ENCODE data around the gene COP1. TPM values are rescaled to one million over a fixed set of nuclear protein-coding genes. Genes with fewer than 3 reads are reported as not detected.

COP1 gene
- total and polyA plus RNA-seq, 2 of the 13 experiments (the other 11 are each of a cell fraction or from before 2014, with no cell fraction given) = 20.5 to 51.3 TPM

- peaks cover 10% of the 10 kb centered on the region for H3K79me2 ChIP-seq (ENCODE audit: insufficient read depth, low read length)
Observed at GRCh38 chr1:176167210-176167609, 39.9 kb downstream of the COP1 start.

GRCh38 chr1:176165573-176165972 lies 41.5 kb downstream of the COP1 start:
- DNase-seq (ENCODE audit: low spot score) (no peak), FAIRE-seq (no peak), ATAC-seq (no peak)
- peaks cover 10% of the 10 kb centered on the region for H3K79me2 ChIP-seq (ENCODE audit: insufficient read depth, low read length)
- peaks cover 15% of the 10 kb centered on the region for H3K4me1 ChIP-seq (ENCODE audit: insufficient read depth, low read length)
- peaks cover 1 to 9% of the 10 kb centered on the region in 2 experiments; a peak in 4 of 5 replicates for H3K36me3 ChIP-seq (replicated peaks in 1 of 2; ENCODE audit: control insufficient read depth in 1 of 2, insufficient read depth in 2 of 2, low read length in 2 of 2)
- H3K9ac ChIP-seq (ENCODE audit: insufficient read depth, low read depth, low read length) = no peak overlapping the region
- H3K4me3 ChIP-seq (replicated peaks in 1 of 3; ENCODE audit: insufficient read depth in 1 of 3, low read depth in 2 of 3, low read length in 3 of 3) = no peak overlapping the region
- H3K9me3 ChIP-seq (ENCODE audit: low read length) = no peaks in the 10 kb centered on the region
- no peaks in the 10 kb centered on the region for H3K27me3 ChIP-seq (ENCODE audit: control insufficient read depth in 1 of 2, insufficient read depth in 2 of 2, low read length in 2 of 2)
- no peak overlapping the region for H3K4me2 ChIP-seq (ENCODE audit: low read depth, low read length)
- intact Hi-C loops (cut with micrococcal nuclease; ENCODE audit: unreplicated experiment) = no loop called here
- no peak overlapping the region for H2AFZ ChIP-seq (ENCODE audit: low read length)
- CTCF ChIA-PET (ENCODE audit: low intra/inter-chr PET ratio, low total read pairs) = no interaction called here
- POLR2A ChIA-PET = no interaction called here
- no peaks in the 10 kb centered on the region for H4K20me1 ChIP-seq (ENCODE audit: insufficient read depth, low read length)
- in situ Hi-C loops (cut with HindIII; ENCODE audit: extremely low pct_ligation_motif_present, low pct_unique_long_range_greater_than_20kb) = no loop called here
- BruUV-seq (replicated peaks) = no TSS peak
- WGBS (ENCODE audit: low lambda C conversion rate) = 91% methylated on average over 2 of the region's 2 CpGs
- no peak overlapping the region for H3K27ac ChIP-seq (ENCODE audit: extremely low read length, insufficient read depth, low read length)
- no peak for TF ChIP-seq TBX3 (IDR thresholded peaks at IDR 0.05; ENCODE audit: borderline replicate concordance)
- TF ChIP-seq KMT2B (CRISPR knock-in tag; IDR thresholded peaks at IDR 0.05) = no peak
- no peak for TF ChIP-seq ZSCAN12 (CRISPR knock-in tag; IDR thresholded peaks at IDR 0.05)
- 0 out of 2 replicates have a peak, but pooled peaks have one; percentile 41 for TF ChIP-seq ZNF441 (CRISPR knock-in tag; IDR thresholded peaks at IDR 0.05; ENCODE audit: borderline replicate concordance)

More at GRCh38 chr1:176167210-176167609, 39.9 kb downstream of the COP1 start:
- H3K4me3 ChIP-seq (replicated peaks in 1 of 3; ENCODE audit: insufficient read depth in 1 of 3, low read depth in 2 of 3, low read length in 3 of 3) = no peak overlapping the region
- H3K9ac ChIP-seq (ENCODE audit: insufficient read depth, low read depth, low read length) = no peak overlapping the region
- 0 out of 2 replicates have a peak, but pooled peaks cover 8% of the 10 kb centered on the region for H3K4me1 ChIP-seq (ENCODE audit: insufficient read depth, low read length)
- TF ChIP-seq ZKSCAN1 (IDR thresholded peaks at IDR 0.05; ENCODE audit: low read length) = peak; percentile 60; the same call in 1 of the 2 replicates
- no peak for TF ChIP-seq DMTF1 (CRISPR knock-in tag; IDR thresholded peaks at IDR 0.05)
- no peak for TF ChIP-seq SMARCC2 (IDR thresholded peaks at IDR 0.05)
- TF ChIP-seq TAF1 (CRISPR knock-in tag; IDR thresholded peaks at IDR 0.05) = no peak
- peak; percentile 80 for TF ChIP-seq ZNF24 (IDR thresholded peaks at IDR 0.05)
- FAIRE-seq = no peak
- no peak for DNase-seq (ENCODE audit: low spot score)
- CTCF ChIA-PET (ENCODE audit: low intra/inter-chr PET ratio, low total read pairs) = no interaction called here
- no peaks in the 10 kb centered on the region for H4K20me1 ChIP-seq (ENCODE audit: insufficient read depth, low read length)
- peaks cover 2 to 15% of the 10 kb centered on the region in 2 experiments for H3K36me3 ChIP-seq (replicated peaks in 1 of 2; ENCODE audit: control insufficient read depth in 1 of 2, insufficient read depth in 2 of 2, low read length in 2 of 2)
- intact Hi-C loops (cut with micrococcal nuclease; ENCODE audit: unreplicated experiment) = no loop called here
- H3K9me3 ChIP-seq (ENCODE audit: low read length) = no peaks in the 10 kb centered on the region
- whole genome bisulfite sequencing (ENCODE audit: low lambda C conversion rate) = 96% methylated on average over 4 of the region's 4 CpGs
- H3K27ac ChIP-seq (ENCODE audit: extremely low read length, insufficient read depth, low read length) = no peak overlapping the region
- no peak overlapping the region for H3K4me2 ChIP-seq (ENCODE audit: low read depth, low read length)
- no peak overlapping the region for H2AFZ ChIP-seq (ENCODE audit: low read length)
- POLR2A ChIA-PET = no interaction called here
- BruUV-seq (replicated peaks) = no TSS peak
- ATAC-seq = no peak
- in situ Hi-C loops (cut with HindIII; ENCODE audit: extremely low pct_ligation_motif_present, low pct_unique_long_range_greater_than_20kb) = no loop called here
- no peaks in the 10 kb centered on the region for H3K27me3 ChIP-seq (ENCODE audit: control insufficient read depth in 1 of 2, insufficient read depth in 2 of 2, low read length in 2 of 2)

All from HepG2 (cell line).